ENCODE results near the gene FAM13A.

Gene FAM13A

DNA sequence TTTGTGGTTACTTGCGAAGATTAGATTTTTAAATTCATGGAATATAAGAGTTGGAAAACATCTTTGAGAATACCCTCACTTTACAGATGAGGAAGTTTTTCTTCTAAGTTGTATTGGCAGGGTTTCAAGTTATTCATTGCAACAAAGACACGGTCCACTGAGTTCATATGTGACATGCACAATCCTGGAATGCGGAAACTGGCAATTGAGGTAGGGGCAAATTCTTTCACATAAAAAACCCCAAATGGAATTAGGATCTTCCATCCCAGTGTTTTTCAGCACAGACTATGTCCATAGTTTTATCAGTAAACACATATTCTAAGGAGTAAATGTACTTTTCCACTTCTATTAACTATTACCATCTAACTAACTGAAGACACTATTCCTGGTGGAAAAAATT lies 277.6 kb downstream of the FAM13A start:
- no peak for DNase-seq (ENCODE audit: low spot score)

- no peak for DNase-seq (ENCODE audit: low spot score)
These were observed 281.5 kb downstream of the FAM13A start for GRCh38 chr4:88775529-88775928.

DNA sequence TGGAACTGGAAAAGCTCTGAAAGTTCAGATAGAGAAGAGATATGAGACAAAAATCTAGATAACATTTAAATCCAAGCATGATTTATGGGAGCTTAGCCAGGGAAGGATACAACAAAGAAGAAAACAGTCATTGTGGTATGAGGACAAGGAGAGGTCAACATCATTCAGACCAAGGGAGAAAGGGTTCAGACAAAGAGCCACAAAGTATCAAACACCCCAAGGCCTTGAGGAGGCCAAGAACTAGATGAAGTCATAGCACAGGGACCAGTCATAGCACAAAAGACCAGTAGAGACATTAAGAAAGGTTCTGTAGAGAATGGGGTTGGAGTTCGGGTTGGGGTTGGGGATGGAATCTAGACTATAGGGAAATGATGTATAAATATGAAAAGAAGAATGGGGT lies 282.0 kb downstream of the FAM13A start:
- no peak for DNase-seq (ENCODE audit: low spot score)

DNA sequence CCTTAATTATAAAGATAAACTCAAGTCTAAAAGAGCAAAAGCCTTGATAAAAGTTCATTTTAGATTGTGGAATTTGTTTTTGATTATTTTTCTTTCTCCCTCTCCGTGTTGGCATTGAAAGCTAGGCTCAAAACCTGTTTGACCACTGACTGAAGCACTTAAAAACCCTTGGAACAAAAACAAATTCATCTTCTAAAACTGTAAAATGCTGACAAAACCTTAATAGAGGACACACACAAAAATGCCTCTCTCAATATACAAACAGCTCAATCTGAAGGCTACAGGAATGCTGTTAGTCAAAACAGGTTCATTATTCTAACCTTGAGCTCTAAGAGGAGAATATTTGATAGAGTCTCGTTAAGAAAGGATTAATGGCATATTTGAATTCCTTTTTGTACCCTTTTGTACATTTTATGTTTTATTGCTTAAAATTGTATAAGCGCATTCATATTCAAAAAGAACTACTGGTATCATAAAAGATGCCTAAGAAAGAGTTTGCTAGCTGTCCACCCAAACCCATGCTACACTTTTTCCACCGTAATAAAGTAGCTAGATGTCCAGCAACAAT lies 285.0 kb downstream of the FAM13A start:
- DNase-seq (ENCODE audit: low spot score), result no peak

DNA sequence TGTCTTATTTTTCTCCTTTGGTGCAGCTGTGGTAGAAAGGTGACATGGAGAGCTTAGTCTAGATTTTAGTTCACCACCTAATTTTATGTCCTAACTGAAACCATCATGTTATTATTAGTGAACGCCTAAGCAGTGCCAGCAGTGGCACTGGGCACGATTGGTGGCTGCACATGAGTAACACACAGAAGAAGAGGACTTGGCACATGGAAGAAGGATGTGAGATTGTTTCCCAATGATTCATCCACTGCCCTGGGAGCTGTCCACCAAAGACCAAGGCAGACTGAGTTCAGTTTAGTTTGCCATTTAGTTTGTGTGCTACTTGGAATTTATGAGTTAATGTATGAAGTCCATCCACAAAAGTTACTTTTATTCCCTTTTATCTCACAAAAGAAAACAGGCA lies 291.3 kb downstream of the FAM13A start:
- DNase-seq (ENCODE audit: low spot score), result no peak

DNA sequence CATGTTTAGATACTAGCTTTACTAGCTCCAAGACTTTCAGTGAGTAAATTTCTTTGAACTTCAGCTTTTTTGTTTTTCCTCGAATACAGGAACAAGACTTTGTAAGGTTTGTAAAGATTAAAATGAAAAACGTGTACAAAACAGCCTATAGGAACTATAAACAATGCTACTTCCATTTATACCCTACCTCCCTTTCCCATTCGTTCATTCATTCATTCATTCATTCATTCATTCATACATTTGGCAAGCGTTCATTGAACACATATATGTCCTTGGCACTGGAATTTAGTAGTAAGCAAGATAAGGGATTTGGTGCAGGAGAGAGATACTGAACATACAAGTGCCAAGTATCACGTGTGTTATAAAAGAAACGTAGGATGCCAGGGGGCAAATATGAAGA lies 293.9 kb downstream of the FAM13A start:
- DNase-seq (ENCODE audit: low spot score), result no peak

- DNase-seq (ENCODE audit: low spot score), result no peak
These were observed 295.0 kb downstream of the FAM13A start for GRCh38 chr4:88761861-88762523.

- no peak for DNase-seq (ENCODE audit: low spot score)
These were observed 295.6 kb downstream of the FAM13A start for GRCh38 chr4:88761342-88761741.

GRCh38 chr4:88759895-88760290 lies 297.1 kb downstream of the FAM13A start:
- DNase-seq (ENCODE audit: low spot score), result no peak

DNA sequence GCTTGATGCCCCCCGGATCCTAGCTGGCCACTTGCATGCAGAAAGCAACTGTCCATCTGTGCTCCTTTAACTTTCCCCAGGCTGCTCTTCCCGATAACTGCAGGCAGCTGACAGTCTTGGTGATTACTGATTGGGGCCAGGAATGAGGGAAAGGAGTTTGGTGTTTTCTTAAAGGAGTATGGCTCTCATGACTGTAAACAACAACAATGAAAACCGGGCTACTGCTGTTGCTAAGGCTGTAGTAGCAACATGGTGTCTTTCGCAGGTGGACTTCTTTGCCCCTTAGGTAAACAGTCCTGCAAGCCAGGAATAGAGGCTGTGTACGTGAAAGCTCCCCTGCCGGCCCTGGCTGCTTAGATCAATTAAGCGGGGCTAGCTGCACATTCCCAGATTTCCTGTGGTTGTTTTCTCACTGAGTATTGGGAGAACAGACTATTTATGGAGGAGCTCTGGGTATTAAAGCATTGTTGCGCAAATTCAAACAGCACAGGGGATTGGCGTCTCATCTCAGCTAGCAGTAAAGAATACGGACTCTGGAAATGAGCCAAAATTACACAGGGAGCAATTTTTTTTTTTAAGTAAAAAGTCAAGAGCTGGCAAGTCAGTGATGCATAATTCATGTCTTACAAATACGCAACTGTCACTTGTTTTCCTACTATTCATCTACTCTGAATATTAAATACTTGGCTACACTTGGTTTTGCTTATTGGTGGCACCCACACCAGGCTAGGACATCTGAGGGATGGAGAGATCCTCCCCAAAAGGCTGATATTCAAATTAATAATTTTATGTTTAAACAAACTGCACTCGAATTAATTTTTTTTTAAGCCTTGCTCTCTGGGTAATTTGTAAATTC lies 297.7 kb downstream of the FAM13A start:
- DNase-seq (ENCODE audit: low spot score), result no peak

DNA sequence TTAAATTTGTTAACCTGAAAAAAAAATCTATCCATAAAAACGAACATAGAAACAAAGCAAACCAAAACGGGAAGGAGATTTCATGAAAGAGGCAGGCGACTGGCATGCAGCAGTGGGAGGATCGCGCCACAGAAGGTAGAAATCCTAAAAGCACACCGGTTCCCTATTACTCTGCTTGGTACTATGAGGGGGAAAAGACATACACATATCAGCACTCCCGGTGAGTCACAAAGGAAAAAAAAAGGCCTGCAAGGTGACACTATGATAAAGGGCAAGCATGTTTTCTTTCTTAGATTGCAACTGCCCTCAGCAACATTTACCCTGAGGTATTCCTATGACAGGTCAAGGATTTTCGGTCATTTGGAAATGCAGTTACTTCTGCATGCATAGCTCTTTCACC lies 298.7 kb downstream of the FAM13A start:
- DNase-seq (ENCODE audit: low spot score), result no peak

DNA sequence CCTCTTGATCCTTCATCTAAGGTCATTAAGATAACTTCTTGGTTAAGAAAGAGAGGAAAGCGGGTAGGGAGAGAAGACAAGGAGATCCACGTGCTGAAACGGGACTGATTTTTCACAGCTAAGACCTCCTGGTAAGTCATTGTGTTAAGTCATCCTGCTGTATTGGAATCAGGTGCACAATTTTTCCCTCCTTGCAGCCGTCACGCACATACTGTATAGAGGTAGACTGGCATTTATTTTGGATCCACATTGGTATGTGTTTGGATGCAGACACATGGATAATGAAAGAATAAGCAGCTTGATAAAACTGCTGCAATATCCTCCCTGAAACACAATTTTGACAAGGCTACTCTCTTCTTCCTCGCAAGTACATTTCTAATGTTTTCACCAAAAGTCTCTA lies 299.2 kb downstream of the FAM13A start:
- DNase-seq (ENCODE audit: low spot score), result no peak

GRCh38 chr4:88757067-88757466 lies 299.9 kb downstream of the FAM13A start:
- no peak for DNase-seq (ENCODE audit: low spot score)

DNA sequence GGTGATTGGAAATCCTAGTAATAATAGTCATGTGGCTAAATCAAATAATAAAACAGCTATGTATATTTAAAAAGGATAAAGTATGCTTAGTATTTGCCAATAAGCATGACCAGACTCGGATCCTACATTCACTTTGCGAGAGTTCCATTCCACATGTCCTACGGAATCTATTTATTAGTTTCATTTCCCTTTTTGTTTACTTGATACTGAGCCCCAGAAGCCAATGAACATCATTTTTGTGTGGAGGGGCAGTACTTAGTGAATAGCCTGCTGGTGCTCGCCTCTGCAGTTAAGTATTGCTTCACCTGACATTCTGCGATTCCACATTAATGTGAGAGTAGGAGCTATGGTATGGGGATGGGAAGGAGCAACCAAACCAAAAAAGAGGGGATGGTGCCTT lies 300.8 kb downstream of the FAM13A start:
- DNase-seq (ENCODE audit: low spot score), result no peak

DNA sequence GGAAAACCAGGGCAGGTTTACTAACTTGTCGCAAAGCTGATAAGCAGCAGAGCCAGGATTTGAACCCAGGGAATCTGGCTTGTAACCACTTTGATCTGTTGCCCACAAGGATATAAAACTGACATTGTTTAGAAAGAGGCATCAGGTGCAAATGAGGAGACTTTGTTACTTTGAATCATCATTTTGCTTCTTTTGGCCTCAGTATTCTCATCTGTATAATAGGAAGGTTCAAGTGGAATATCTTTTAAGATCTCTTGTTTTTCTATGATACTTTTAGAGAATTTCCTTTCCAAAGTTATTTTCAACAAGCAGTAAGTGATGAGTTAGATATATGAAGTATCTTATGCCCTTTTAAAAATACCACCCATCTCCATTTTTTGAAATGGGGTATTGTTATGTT lies 301.5 kb downstream of the FAM13A start:
- DNase-seq (ENCODE audit: low spot score), result no peak

- no peak for DNase-seq (ENCODE audit: low spot score)
These were observed 302.2 kb downstream of the FAM13A start for GRCh38 chr4:88754796-88755195.

- no peak for DNase-seq (ENCODE audit: low spot score)
These were observed 303.1 kb downstream of the FAM13A start for GRCh38 chr4:88753658-88754571.

DNA sequence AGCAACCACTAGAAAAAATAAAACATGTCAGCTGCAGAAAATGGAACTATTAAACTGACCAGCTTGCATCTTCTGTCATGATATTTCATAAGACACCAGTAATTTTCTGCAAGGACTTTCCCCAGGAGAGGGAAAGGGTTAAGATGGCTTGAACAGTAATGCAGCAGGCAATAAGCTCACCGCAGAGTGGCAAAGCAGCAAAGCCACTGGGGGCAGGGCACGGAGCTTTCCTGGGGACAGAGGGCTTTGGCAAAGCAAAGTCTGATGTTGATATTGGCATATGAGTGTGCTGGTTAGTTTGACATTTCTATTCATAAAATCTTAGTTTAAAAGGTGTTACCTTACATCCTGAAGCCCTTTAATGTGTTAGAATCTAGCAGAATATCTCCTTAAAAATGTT lies 304.2 kb downstream of the FAM13A start:
- DNase-seq (ENCODE audit: low spot score), result no peak

GRCh38 chr4:88752076-88752463 lies 304.9 kb downstream of the FAM13A start:
- no peak for DNase-seq (ENCODE audit: low spot score)

DNA sequence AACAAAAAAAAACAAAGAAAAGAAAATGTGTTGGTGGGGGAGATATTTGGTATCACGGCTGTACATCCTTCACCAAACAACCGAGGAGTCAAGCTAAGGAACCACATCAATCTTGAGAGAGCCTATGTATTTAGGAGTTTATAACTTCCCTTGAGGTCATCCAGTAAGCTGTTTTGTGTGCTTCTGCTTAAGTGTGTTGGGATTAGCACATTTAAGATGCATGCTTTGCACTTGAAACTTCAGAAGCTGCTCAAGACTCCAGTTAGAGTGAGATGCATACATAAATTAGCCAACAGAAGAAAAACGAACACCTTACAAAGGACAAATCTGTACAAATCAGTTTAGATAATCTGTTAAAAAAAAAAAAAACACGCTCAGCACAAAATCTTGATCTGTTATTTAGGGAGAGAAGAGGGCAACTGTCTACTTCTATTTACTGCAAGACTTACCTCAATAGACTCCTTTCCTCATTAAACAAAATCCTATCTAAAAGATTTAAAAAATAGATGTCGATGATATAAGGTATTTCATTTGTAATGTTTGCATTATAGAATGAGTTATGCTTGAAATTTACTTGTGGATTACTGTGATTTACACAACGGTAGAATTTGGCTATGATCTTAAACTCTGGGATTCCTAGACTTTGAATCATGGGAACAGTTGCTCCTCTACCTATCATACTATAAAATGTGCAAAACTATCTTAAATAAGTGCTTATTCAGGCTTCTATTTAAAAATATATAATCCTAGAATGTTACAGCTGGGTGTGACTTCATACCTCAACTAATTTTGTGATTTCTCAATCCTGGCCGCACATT lies 305.5 kb downstream of the FAM13A start:
- DNase-seq (ENCODE audit: low spot score), result no peak

DNA sequence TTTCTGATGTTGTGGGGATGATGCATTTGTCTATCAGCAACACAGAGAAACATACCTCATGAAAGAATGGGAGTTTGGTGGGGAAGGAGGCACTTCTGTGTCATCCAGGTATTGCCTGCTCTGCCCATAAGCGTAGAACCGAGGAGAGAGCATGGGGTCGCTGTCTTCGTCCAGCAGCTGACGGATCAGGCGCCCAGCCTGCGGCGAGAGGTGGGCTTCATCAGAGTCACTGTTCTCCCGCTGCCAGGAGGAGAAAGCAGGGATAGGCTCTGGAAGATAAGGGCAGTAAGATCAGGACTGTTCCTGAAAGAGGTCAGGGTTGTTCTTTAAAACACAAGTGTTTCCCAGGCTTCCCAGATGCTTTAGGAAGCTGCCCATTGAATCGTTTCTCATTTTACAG lies 306.6 kb downstream of the FAM13A start:
- no peak for DNase-seq (ENCODE audit: low spot score)
